Stimulated activated naive CD8-positive, alpha-beta T cell treated with anti-CD3 and anti-CD28 coated beads, Interleukin-15, amount 100 ng/mL, for 72 hours (primary cell): ENCODE data around the gene SMLR1.

Source experiments
- ATAC-seq: fragments of 150-1000 bp; cut with Tn5 transposase; 2 replicates; pipeline ENCODE4 v1.10.0; 2021; ENCODE audit warnings: mild to moderate bottlenecking, moderate library complexity
- DNase-seq, 2 donors: peaks; one replicate each; pipeline ENCODE4 v3.0.0; 2021 to 2022
- H3K27ac Mint-ChIP-seq, 2 donors: one replicate each; pipeline ENCODE4 v1.8.0; 2022; ENCODE audit warnings: mild to moderate bottlenecking in 2 of 2, mixed read lengths in 2 of 2, moderate library complexity in 2 of 2
- H3K27me3 Mint-ChIP-seq: one replicate; pipeline ENCODE4 v1.8.0; 2022; ENCODE audit warnings: mixed read lengths
- H3K4me1 Mint-ChIP-seq: one replicate; pipeline ENCODE4 v1.8.0; 2022; ENCODE audit warnings: mild to moderate bottlenecking, mixed read lengths
- H3K4me3 Mint-ChIP-seq, 2 donors: one replicate each; pipeline ENCODE4 v1.8.0; 2022; ENCODE audit warnings: mild to moderate bottlenecking in 2 of 2, mixed read lengths in 2 of 2, moderate library complexity in 1 of 2
- H3K9me3 Mint-ChIP-seq, 2 donors: one replicate each; pipeline ENCODE4 v1.8.0; 2022; ENCODE audit warnings: mixed read lengths in 2 of 2

Gene SMLR1

DNA sequence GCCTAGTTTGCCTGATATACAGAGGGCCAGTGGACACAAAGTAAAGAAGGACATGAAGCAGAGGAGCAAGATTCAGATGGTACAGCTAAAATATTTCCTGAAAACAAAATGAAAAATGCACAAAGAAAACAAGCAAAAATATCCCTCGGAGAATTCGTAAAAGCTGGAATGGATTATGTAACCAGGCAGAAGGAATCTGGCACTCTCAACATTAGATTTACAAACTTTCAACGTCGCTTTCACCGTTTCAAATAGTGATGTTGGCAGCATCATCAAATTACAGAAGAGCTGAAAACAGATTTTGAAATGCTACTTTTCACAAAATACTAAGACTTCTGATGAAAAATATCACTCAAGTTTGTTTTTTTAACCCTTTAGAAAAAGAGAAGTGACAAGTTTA is 11.7 kb downstream of the SMLR1 start:
- no peak overlapping the region for H3K4me3 Mint-ChIP-seq
- ATAC-seq = no peak
- no peaks in the 10 kb centered on the region for H3K9me3 Mint-ChIP-seq
- no peaks in the 10 kb centered on the region for H3K27me3 Mint-ChIP-seq
- no peaks in the 10 kb centered on the region for H3K4me1 Mint-ChIP-seq
- no peak for DNase-seq
- no peak overlapping the region for H3K27ac Mint-ChIP-seq

DNA sequence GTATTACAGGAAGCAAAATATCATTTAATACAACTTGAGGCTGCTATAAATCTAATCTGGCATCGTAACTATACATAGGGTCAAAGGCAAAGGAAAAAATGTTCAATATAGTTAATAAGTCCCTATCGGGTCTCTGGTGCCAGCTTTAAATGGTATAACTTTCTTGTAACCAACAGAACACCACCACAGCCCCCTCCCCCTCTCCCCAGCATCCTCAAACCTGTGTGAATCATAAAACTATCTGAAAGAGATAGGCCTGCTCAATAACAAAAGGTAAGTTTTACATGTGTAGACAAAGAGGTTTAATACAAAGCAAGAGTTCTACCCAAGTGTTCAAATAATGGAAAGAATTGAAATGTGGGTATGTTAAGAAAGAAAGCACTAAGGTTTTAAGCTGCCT is 12.2 kb downstream of the SMLR1 start:
- H3K4me3 Mint-ChIP-seq = no peak overlapping the region

DNA sequence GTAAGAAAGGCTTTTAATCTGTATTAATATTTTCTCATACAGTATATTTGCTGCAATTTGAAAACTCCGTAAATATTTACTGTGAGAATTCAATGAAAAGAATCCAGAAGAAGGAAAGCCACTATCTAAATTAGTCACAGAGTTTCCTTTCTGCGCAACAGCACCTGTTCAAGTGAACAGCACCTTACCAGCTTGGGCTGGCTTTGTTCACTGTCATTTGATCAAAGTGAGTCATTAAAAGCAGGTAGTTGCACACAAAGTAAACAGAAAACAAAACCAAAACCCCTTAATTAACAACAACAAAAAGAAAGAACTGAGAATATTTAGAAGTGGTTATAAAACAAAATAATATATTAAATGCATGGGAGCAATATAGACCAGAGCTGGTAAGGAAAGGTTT is 12.8 kb downstream of the SMLR1 start:
- no peaks in the 10 kb centered on the region for H3K9me3 Mint-ChIP-seq
- H3K4me3 Mint-ChIP-seq = no peak overlapping the region
- DNase-seq (no peak), ATAC-seq (no peak)
- H3K27ac Mint-ChIP-seq = no peak overlapping the region
- H3K27me3 Mint-ChIP-seq = no peaks in the 10 kb centered on the region
- H3K4me1 Mint-ChIP-seq = no peaks in the 10 kb centered on the region

More for the DNA sequence above, 12.2 kb downstream of the SMLR1 start:
- Mint-ChIP-seq H3K27me3 (no peaks in the 10 kb centered on the region), H3K4me1 (no peaks in the 10 kb centered on the region), H3K27ac (no peak overlapping the region), H3K9me3 (no peaks in the 10 kb centered on the region)
- ATAC-seq (no peak), DNase-seq (no peak)

DNA sequence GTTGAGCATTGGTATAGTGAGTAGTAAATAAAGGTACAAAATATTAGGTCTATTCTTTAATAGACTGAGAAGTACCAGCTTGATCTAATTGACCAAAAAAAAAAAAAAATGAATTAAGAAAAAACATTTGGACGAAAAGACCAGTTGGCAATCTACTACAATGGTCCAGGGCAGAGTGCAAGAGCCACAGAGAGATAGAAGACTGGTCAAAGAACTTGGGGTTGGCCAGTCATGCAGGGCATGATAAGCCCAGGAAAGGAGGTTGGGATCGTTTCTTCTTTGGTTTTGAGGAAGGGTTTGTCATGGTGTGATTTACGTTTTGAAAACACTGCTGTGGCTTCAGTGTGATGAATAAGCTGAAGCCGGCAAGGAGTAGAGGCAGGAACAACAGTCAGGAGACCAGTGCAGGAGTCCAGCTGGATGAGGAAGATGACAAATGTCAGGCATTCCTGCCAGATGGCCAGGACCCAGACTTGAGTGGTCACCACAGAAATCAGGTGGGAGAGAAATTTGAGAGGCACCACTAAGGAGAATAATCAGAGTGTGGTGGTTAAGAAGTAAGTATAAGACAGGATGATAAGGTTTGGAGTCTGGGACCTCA is 14.0 kb downstream of the SMLR1 start:
- Mint-ChIP-seq H3K27me3 (no peaks in the 10 kb centered on the region), H3K9me3 (no peaks in the 10 kb centered on the region), H3K4me3 (no peak overlapping the region), H3K4me1 (no peaks in the 10 kb centered on the region), H3K27ac (no peak overlapping the region)
- ATAC-seq = no peak
- no peak for DNase-seq

DNA sequence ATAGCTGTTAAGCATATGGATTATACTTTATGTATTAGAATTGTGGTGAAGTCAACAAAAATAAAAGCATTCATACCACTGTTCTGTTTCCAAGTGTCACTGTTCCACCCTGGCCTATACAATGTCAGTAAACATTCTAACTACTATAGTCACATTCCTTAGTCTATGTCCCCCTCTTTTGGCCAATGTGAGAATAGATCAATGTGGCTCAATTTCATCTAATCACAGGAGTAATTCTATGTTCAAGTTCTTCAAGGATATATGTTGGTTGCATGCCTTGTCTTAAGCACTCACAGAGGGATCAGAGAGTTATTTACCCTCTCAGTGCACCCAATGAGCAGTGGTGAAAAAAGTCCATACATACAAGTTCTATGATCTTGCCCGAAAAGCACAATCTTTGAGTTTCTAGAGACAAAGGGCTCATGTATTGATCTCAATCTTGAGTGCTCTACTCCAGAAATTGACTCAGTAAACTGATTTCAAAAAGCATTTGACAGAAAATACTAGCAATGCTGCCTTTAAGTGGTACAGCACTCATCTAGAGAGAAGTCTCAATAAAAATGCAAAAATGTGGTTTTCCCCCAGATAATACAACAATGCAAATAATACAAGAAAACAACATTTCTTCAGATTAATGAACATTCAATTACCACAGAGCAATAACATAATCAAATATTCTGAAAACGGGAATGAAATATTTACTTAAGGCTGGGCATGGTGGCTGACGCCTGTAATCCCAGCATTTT is 16.5 kb downstream of the SMLR1 start:
- no peak for DNase-seq
- no peaks in the 10 kb centered on the region for H3K4me1 Mint-ChIP-seq
- no peaks in the 10 kb centered on the region for H3K27me3 Mint-ChIP-seq
- peak; percentile 78 for ATAC-seq
- H3K9me3 Mint-ChIP-seq = no peaks in the 10 kb centered on the region
- H3K27ac Mint-ChIP-seq = no peak overlapping the region
- no peak overlapping the region for H3K4me3 Mint-ChIP-seq

DNA sequence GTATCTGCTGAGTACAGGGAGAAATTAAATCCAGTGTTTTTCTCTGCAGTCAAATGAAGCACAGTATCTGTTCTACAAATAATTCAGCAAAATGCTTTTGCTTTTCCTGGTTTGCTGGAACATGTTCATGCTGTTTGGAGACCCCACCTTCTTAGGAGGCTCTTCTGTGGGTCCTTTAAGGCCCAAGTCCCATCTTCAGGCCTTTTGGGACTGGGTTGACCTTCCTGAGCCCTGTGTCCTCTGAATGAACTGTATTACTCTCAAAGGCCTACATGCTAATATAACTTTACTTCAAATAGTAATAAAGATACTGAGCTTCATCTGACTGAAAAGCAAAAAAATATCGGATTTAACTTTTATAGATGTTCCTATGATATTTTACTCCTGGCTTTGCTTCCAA is 19.3 kb downstream of the SMLR1 start:
- ATAC-seq = no peak
- H3K27me3 Mint-ChIP-seq = no peaks in the 10 kb centered on the region
- no peaks in the 10 kb centered on the region for H3K9me3 Mint-ChIP-seq
- no peak overlapping the region for H3K27ac Mint-ChIP-seq
- H3K4me3 Mint-ChIP-seq = no peak overlapping the region
- peaks cover 4% of the 10 kb centered on the region for H3K4me1 Mint-ChIP-seq
- no peak for DNase-seq

DNA sequence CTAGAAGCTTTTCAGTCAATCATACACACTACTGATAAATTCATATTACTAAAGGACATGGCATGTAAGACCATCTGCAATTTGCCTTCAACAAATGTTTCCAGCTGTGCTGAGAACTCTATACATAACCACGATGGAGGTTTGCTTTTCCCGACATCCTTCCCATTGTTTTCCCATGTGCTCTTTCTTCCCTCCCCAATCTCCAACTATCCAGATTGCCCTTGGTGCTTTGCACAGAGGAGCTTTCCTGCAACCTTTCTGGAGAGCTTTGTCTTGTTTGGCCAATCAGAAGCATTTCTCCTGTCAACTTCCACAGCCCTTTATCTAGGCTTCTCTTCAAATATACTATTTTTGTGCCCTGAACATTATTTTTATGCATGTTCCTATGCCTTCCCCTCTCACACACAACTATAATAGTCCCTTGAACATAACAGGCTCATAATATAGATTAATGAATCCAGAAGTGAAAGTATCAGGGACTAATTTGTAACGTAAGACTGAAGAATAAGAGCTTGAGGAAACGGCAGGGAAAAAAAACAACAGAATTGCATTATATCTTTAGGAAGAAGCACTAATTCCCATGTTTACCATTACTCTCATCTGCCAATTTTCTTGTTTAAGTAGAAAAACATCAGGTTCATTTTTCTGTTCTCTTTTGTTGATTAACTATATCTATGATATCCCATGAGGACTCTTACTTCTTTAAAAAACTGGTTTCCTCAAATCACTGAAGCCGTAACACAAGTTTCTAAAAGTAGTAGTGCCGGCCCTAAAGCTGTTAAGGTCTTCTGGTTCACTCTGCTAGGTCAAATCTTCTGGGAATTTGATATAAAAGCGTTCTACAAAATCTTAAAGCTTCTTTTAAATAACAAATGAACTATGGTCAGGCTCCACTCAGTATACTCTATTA is 20.1 kb downstream of the SMLR1 start:
- Mint-ChIP-seq H3K27me3 (no peaks in the 10 kb centered on the region), H3K9me3 (no peaks in the 10 kb centered on the region), H3K4me3 (no peak overlapping the region), H3K4me1 (peaks cover 4% of the 10 kb centered on the region), H3K27ac (peak overlapping the region in 1 of 2 donors; percentile 50)
- DNase-seq (no peak), ATAC-seq (no peak)

DNA sequence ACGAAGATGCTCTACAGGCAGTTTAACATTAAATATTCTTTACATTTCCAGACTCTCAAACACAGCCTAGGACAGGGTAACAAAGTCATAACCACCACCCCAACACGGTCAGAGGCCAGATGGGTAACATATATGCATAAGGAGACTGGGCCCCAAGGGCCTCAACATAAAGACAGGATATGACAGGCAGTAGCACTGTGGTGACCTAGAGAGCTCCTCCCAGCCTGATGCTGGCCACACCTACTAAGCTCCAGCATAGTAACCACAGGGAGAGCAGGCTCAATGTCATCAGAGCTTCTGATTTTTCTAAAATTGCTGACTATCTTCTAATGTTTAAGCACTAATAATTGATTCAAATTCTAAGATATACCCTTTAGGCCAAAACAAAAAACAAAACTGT is 21.7 kb downstream of the SMLR1 start:
- H3K4me1 Mint-ChIP-seq = peaks cover 4% of the 10 kb centered on the region
- DNase-seq (peak in 1 of 2 donors; percentile 19), ATAC-seq (peak; percentile 94)
- H3K27me3 Mint-ChIP-seq = no peaks in the 10 kb centered on the region
- peak overlapping the region; percentile 37 to 77 for H3K27ac Mint-ChIP-seq
- no peaks in the 10 kb centered on the region for H3K9me3 Mint-ChIP-seq
- H3K4me3 Mint-ChIP-seq = no peak overlapping the region

DNA sequence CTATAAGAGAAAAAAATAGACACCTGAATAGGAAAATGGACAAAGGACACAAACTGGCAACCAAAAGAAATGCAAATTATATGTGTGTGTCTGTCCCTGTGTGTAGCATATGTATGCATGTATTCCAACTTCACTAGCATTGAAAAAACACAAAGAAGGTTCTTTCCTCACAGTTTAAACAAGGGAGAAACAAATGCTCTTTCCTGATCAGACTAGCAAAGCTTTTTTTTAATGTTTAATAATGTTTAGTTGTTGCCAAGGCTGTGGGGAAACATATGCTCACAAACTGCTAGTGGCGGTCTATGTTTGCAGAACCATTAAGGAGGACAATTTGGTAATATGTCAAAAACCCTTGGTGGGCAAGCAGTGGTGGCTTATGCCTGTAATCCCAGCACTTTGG is 22.4 kb downstream of the SMLR1 start:
- Mint-ChIP-seq H3K4me1 (peaks cover 4% of the 10 kb centered on the region), H3K27ac (no peak overlapping the region), H3K9me3 (no peaks in the 10 kb centered on the region), H3K4me3 (no peak overlapping the region), H3K27me3 (no peaks in the 10 kb centered on the region)
- ATAC-seq (no peak), DNase-seq (no peak)

DNA sequence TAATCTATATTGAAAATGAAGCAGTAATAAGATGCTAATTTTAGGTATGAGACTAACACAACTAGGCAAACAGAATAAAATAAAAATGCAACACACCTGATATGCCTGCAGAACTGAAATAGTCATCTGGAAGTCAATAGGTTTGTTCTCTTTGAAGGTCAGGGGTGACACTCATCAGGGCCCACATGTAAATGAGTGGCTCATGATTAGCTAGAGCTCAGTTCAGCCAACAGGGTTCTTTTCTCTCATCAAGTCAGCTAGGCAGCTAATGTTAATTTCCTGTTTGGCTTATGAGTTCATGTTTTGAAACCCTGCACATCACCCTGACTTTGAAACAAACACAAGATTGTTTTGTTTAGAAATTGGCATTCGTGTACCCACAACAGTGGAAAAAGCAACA is 23.8 kb downstream of the SMLR1 start:
- Mint-ChIP-seq H3K9me3 (no peaks in the 10 kb centered on the region), H3K4me3 (no peak overlapping the region), H3K4me1 (peaks cover 4% of the 10 kb centered on the region), H3K27ac (no peak overlapping the region), H3K27me3 (no peaks in the 10 kb centered on the region)
- DNase-seq (no peak), ATAC-seq (no peak)

DNA sequence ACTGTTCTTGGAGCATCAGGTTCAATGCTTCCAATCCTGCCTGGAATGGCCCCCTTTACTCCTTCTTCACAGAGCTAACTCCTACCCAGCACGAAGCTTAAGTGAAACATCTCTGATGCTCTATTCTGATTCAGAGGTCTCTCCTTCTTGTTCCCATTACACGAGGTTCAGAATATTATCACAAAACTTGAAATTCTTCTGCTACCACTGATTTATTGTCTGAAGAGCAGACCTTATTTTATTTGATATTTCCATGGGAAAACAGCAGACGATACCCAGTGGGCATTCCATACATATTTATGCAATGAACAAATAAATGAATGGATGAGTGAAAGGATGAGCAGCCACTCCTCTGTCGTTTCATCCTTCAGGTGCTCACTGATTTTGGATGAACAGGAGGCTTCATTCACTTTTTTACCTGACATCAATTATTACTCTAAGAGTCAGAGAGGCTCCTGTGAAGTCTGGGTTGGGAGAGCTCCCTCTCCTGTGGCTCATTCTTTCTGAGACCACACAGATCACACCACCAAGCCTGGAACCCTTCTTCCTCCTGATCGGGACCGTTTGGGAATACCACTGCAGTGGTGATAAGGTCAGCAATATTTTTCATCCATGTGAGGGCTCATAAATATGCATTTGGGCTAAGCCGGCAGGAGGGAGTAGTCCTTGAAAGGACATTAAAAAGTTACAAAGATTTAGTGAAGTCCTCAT is 25.8 kb downstream of the SMLR1 start:
- ATAC-seq (no peak), DNase-seq (no peak)
- Mint-ChIP-seq H3K9me3 (no peaks in the 10 kb centered on the region), H3K4me1 (peaks cover 4% of the 10 kb centered on the region), H3K4me3 (no peak overlapping the region), H3K27ac (no peak overlapping the region), H3K27me3 (no peaks in the 10 kb centered on the region)

DNA sequence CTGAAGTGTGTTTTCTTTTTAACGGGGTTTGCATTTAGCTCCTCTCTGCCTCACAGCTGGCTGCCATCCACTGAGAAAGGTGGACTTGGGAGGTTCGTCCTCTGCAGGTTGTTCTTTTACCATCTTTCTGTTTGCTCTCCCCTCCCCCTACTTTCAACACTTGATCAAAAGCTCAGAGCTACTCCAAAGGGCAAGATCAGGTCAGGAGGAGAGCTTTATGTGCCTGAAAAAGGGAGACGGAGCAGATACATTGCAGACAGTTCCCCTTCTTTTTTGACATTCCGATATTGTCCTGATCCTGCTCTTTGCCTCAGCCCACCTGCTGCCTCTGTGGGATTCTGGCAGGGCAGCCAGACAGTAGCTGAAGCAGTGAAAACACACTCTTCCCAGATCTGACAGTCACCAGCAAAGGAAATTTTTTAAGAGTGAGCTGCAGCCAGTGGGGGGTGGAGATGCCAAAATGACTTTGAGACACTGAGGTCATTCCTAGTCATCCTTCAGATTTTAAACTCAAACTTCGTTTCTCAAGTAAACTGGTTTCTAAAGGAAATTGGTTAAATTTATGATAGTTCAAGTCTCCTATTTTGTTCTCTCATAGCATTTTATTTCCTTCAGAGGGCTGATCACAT is 26.5 kb downstream of the SMLR1 start:
- H3K27ac Mint-ChIP-seq = no peak overlapping the region
- ATAC-seq (no peak), DNase-seq (no peak)
- no peaks in the 10 kb centered on the region for H3K9me3 Mint-ChIP-seq
- H3K4me3 Mint-ChIP-seq = no peak overlapping the region
- no peaks in the 10 kb centered on the region for H3K27me3 Mint-ChIP-seq
- peaks cover 4% of the 10 kb centered on the region for H3K4me1 Mint-ChIP-seq

DNA sequence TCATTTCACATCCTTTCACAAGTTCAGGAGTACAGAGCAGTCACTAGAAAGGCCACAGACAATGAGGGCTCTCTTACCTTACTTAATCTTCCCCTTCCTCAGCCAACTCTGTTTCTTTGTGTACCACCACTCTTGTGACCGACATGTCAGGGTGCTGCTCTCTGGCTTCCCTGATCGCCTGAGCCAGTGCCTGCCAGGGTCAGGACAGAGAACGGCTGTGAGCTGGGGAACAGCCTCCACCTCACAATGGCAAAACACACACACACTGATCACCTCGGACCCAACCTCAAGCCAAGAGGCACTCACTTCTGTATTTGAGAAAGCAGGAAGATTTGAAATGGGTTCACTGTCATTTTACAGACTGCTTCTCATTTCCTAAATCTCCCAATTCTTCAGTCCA is 30.8 kb downstream of the SMLR1 start:
- H3K27me3 Mint-ChIP-seq = no peaks in the 10 kb centered on the region
- H3K27ac Mint-ChIP-seq = no peak overlapping the region
- no peak for ATAC-seq

DNA sequence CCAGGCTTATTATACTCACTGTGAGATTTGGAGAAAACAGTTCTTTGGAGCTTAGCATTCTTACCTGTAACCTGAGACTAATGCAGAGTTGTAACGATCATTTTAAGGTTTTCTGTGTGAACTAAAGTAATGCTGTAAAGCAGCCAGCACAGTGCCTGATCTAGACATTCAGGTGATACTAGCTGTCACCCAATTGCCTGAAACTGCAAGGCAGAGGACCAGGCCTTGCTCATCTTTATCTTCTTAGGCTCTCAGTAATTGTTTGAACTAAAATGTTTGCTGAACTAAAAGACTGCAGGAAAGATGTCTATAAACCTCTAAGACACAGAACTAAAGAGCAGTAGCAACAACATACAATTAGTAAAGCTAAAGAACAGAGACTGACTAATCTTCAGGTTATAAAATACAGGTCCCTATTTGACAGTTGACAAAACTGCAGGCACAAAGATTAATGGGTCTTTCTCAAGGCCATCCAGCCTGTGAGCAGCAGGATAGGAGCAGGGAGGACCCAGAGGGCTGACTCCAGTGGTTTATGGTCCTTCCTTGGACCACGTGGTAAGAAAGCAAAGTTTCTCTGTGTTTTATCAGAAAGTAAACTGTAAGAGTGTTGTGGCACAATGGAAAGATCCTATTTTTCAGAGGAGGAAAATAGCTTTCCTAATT is 31.4 kb downstream of the SMLR1 start:
- no peaks in the 10 kb centered on the region for H3K4me1 Mint-ChIP-seq
- no peak overlapping the region for H3K4me3 Mint-ChIP-seq
- no peaks in the 10 kb centered on the region for H3K9me3 Mint-ChIP-seq
- H3K27me3 Mint-ChIP-seq = no peaks in the 10 kb centered on the region
- ATAC-seq (no peak), DNase-seq (no peak)
- peak overlapping the region in 1 of 2 donors; percentile 44 for H3K27ac Mint-ChIP-seq

More for the DNA sequence above, 30.8 kb downstream of the SMLR1 start:
- no peaks in the 10 kb centered on the region for H3K9me3 Mint-ChIP-seq
- no peak for DNase-seq
- H3K4me3 Mint-ChIP-seq = no peak overlapping the region
- H3K4me1 Mint-ChIP-seq = no peaks in the 10 kb centered on the region
